ENCODE results near the gene SUPT5H.

Gene SUPT5H

GRCh38 chr19:39445196-39446111, at the start of gene SUPT5H:
TSS of gene SUPT5H (plus strand) at chr19:39445582. CDS start at chr19:39445891, 309 bp downstream.
- DNase-seq (ENCODE audit: low read depth in 2 of 2): peak; percentile 85 to 96

DNA sequence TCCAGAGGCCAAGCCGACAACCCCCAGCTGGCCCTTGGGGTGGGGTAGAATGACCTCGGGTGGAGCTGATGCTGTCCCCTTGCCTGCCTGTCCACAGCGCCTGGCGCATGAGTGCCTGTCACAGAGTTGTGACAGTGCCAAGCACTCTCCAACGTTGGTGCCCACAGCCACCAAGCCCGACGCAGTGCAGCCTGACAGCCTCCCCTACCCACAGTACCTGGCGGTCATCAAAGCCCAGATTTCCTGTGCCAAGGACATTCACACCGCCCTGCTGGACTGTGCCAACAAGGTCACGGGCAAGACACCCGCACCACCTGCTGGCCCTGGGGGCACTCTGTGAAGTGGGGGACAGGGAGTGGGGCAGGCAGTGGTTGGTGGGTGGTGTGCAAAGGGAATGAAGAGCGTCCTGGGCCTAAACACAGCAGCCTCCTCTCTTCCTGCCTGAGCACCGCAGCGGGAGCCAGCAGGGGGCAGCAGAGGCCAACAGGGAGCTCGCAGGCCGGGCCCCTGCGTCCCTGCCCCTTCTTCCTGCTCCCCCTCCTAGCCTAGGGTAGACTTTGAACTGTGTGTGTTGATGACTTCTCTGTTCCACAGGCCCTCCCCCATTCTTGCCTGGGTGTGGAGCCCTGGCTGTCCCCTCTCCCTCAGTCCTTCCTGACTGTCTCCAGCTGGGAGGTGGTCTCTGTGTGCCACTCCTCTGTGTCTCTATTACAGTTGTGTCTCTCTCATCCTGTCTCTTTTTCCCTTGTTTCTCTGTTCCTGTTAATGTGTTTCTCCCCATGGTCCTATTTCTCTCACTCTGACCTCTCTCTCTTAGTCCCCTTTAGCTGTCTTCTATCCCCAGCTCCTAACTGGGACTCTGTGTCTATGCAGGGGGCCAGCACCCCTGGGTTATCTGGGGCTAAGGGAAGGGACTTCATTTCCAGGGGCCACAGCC, 47.8 kb upstream of the SUPT5H start:
- DNase-seq (ENCODE audit: low read depth in 2 of 2): peak; percentile 91 to 96

- peak in 1 of 2 donors; percentile 23 for DNase-seq (ENCODE audit: low read depth in 2 of 2)
Measured at GRCh38 chr19:39398297-39398864, 47.0 kb upstream of the SUPT5H start.

GRCh38 chr19:39399668-39400050, 45.7 kb upstream of the SUPT5H start:
- no peak for DNase-seq (ENCODE audit: low read depth in 2 of 2)

GRCh38 chr19:39400061-39400460, 45.3 kb upstream of the SUPT5H start:
- no peak for DNase-seq (ENCODE audit: low read depth in 2 of 2)

- DNase-seq (ENCODE audit: low read depth in 2 of 2): no peak
Measured at GRCh38 chr19:39401070-39401548, 44.3 kb upstream of the SUPT5H start.

DNA sequence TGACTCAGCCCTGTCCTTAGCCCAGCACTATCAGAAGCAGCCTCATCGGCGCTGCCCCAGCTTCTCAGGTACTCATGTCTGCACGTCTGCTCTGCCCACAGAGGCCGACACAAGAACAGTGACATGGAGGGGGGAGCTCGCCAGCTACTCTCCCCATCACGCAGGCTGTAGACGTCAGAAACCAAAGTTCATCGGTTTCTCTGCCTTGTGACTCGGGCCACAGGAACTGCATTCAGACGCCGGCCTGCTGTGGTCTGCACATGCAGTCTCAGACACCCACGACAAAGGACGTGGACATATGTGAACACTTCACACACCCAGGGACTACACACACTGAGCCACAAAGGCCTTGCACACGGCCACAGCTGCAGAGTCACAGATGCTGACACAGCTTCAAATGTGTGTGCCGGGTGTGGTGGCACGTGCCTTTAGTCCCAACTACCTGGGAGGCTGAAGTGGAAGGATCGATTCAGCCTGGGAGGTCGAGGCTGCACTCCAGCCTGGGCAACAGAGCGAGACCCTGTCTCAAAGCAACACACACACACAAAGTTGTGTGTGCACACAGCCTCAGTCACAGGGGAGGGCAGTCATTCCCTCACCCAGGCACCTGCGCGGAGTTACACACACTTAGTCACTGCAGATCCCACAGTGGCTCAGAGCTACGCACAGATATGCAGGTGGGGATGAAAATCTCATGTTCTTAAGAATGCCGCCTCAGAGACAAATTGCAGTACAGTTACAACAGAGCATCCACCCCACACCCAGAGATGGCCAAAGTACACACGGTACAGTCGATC, 43.6 kb upstream of the SUPT5H start:
- peak in 1 of 2 donors; percentile 73 for DNase-seq (ENCODE audit: low read depth in 2 of 2)

DNA sequence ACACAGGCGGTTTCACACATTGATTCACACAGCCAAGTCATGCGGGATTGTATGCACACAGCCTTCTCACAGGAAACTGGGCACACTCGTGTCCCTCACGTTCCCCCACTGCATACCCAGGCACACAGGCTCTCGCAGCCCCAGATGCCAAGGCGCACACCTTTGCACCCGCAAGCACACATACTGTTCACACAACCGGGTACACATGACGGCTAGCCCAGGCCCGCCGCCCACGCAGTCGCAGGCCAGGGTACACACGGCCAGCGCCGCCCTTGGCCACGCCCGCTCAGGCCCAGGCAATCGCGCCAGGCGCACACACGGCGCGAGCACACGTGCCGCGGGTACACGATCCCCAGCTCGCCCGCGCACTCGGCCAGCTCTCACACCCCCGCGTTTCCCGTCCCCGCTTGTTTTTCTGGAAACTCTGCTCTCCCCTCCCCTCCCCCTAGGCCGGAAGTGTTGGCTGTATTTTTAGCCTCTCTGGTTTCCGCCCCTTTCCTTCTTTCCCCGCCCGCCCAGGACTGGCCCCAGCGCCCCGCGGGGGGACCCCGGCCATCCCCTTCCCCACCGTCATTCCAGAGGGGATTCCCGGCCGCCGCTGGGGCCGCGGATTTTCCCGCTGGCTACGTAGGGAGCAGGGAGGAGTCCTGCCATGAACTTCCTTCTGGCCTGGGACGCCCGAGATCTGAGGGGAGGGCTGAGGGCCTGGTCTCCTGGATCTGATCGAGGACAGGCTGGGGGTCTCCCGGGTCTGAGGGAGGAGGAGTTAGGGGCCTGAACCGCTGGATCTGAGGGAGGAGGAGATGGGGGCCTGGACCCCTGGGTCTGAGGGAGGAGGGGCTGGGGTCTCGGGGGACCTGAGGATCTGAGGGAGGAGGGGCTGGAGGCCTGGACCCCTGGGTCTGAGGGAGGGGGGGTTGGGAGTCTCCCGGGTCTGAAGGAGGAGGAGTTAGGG, 42.8 kb upstream of the SUPT5H start:
- DNase-seq (ENCODE audit: low read depth in 2 of 2): peak; percentile 72 to 78

DNA sequence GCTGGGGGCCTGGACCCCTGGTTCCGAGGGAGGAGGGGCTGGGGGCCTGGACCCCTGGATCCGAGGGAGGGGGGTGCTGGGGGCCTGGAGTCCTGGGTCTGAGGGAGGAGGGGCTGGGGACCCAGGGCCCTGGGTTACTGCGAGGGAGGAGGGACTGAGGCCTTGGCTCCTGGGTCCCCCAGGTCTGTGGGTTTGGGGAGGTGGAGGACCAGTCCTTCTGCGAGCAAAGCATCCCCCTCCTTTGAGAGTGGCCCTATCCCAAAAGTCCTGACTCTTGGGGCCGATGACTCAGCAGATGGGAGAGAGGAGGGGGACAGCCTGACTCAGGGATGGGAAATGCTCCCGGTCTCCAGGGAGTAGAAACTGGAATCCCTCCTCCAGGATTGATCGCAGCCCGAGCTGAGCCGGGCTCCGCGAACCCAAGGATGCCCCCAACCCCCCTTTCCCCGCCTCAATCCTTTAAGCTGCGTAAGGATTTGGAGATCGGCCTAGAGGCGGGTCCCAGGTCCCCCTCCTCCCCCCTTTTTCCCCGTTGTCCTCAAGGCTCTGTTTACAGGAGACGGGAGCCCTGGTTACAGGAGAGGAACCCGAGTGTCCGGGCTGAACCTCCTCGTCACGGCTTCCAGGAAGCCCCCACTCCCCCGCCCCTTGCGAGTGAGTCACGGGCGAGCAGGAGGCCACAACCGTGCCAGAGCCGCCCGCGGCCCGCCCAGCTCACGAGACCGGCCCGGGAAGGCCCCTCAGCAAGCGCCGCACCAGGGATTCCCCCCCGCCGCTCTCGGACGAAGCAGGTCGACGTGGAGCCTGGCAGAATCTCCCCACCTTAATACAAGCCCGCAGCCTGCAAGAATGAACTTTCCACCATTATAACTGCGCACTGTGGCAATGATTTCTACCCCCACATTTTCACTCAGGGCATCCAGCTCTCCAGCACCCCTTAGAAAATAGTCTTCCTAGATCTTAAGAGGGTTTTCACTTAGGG, 41.8 kb upstream of the SUPT5H start:
- DNase-seq (ENCODE audit: low read depth in 2 of 2): peak; percentile 94

- no peak for DNase-seq (ENCODE audit: low read depth in 2 of 2)
Measured at GRCh38 chr19:39405261-39405957, 40.0 kb upstream of the SUPT5H start.

GRCh38 chr19:39405958-39406655, 39.3 kb upstream of the SUPT5H start:
- peak; percentile 76 to 91 for DNase-seq (ENCODE audit: low read depth in 2 of 2)

GRCh38 chr19:39406656-39407409, 38.5 kb upstream of the SUPT5H start, which contains the start of gene ZFP36:
TSS of gene ZFP36 (plus strand) at chr19:39406847. CDS start at chr19:39406905, 58 bp downstream.
- peak; percentile 81 to 87 for DNase-seq (ENCODE audit: low read depth in 2 of 2)

DNA sequence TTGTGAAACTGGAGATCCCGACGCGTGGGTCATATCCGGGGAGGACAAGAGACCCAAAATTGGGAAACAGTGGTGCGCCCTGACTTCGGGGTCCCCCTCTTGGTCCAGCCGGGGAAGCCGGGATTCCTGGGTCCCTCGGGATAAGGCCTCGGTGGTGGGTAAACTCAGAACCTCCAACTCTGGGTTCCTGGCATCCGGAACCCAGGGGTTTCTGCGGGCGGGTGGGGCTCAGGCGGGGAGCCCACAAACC, 38.0 kb upstream of the SUPT5H start:
- no peak for DNase-seq (ENCODE audit: low read depth in 2 of 2)

DNA sequence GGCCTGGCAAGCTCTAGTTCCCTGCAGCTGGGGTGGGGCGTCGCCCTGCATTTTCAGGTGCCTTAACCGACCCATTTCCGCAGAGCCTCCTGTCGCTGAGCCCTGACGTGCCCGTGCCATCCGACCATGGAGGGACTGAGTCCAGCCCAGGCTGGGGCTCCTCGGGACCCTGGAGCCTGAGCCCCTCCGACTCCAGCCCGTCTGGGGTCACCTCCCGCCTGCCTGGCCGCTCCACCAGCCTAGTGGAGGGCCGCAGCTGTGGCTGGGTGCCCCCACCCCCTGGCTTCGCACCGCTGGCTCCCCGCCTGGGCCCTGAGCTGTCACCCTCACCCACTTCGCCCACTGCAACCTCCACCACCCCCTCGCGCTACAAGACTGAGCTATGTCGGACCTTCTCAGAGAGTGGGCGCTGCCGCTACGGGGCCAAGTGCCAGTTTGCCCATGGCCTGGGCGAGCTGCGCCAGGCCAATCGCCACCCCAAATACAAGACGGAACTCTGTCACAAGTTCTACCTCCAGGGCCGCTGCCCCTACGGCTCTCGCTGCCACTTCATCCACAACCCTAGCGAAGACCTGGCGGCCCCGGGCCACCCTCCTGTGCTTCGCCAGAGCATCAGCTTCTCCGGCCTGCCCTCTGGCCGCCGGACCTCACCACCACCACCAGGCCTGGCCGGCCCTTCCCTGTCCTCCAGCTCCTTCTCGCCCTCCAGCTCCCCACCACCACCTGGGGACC, 37.6 kb upstream of the SUPT5H start:
- peak in 1 of 2 donors; percentile 37 for DNase-seq (ENCODE audit: low read depth in 2 of 2)

GRCh38 chr19:39408392-39409207, 36.8 kb upstream of the SUPT5H start:
- DNase-seq (ENCODE audit: low read depth in 2 of 2): peak in 1 of 2 donors; percentile 19

Data from stimulated activated CD4-positive, alpha-beta T cell treated with anti-CD3 and anti-CD28 coated beads, Interleukin-1b, Interleukin-23, amount 100 ng/mL, for 1 hour (primary cell).